BE2C (cell line): ENCODE data around the gene AMOTL2.

Source experiments
- DNase-seq: peaks from one replicate; pipeline ENCODE4 v3.0.0-alpha.2; 2020
- H3K27me3 ChIP-seq: fragments of 250-450 bp; sonication (Bioruptor Pico); 2 replicates; pipeline ENCODE4 v1.5.1; 2020; ENCODE audit warnings: mild to moderate bottlenecking
- H3K36me3 ChIP-seq: fragments of 250-450 bp; sonication (Bioruptor Pico); 2 replicates; pipeline ENCODE4 v1.5.1; 2020; ENCODE audit warnings: mild to moderate bottlenecking
- H3K4me1 ChIP-seq: fragments of 250-450 bp; sonication (Bioruptor Pico); 2 replicates; pipeline ENCODE4 v1.5.1; 2020
- H3K4me3 ChIP-seq: 2 replicates; pipeline ENCODE4 v1.5.1; 2011; ENCODE audit warnings: low read depth, low read length
- H3K9me3 ChIP-seq: fragments of 250-450 bp; sonication (Bioruptor Pico); 2 replicates; pipeline ENCODE4 v1.5.1; 2020
- CTCF ChIP-seq: IDR thresholded peaks from 2 replicates; pipeline ENCODE4 v1.5.1; 2012; ENCODE audit warnings: mild to moderate bottlenecking, low read depth, low read length

Gene AMOTL2

GRCh38 chr3:134311693-134312071 lies 62.6 kb downstream of the AMOTL2 start:
- Histone ChIP-seq H3K4me1 (no peaks in the 10 kb centered on the region), H3K36me3 (no peaks in the 10 kb centered on the region), H3K27me3 (no peaks in the 10 kb centered on the region), H3K9me3 (no peaks in the 10 kb centered on the region), H3K4me3 (no peak overlapping the region)
- no peak for TF ChIP-seq CTCF
- no peak for DNase-seq

GRCh38 chr3:134311265-134311664 lies 63.0 kb downstream of the AMOTL2 start:
- no peak for DNase-seq
- no peak overlapping the region for H3K4me3 ChIP-seq
- H3K36me3 ChIP-seq, result no peaks in the 10 kb centered on the region
- H3K27me3 ChIP-seq, result no peaks in the 10 kb centered on the region
- TF ChIP-seq CTCF, result no peak
- no peaks in the 10 kb centered on the region for H3K4me1 ChIP-seq
- no peaks in the 10 kb centered on the region for H3K9me3 ChIP-seq

GRCh38 chr3:134309987-134310700 lies 64.1 kb downstream of the AMOTL2 start:
- no peaks in the 10 kb centered on the region; the same call in 1 of the 2 replicates for H3K27me3 ChIP-seq
- TF ChIP-seq CTCF, result no peak
- no peaks in the 10 kb centered on the region for H3K36me3 ChIP-seq
- DNase-seq, result no peak
- H3K4me1 ChIP-seq, result no peaks in the 10 kb centered on the region
- H3K9me3 ChIP-seq, result no peaks in the 10 kb centered on the region
- no peak overlapping the region for H3K4me3 ChIP-seq

- Histone ChIP-seq H3K36me3 (no peaks in the 10 kb centered on the region), H3K9me3 (no peaks in the 10 kb centered on the region), H3K27me3 (no peaks in the 10 kb centered on the region; the same call in 1 of the 2 replicates), H3K4me1 (no peaks in the 10 kb centered on the region), H3K4me3 (peak overlapping the region; percentile 41; the same call in 1 of the 2 replicates)
- peak; percentile 69 for DNase-seq
- TF ChIP-seq CTCF, result peak; percentile 99
Observed at GRCh38 chr3:134308350-134308891, 65.8 kb downstream of the AMOTL2 start.

- H3K9me3 ChIP-seq, result no peaks in the 10 kb centered on the region; the same call in 1 of the 2 replicates
- TF ChIP-seq CTCF, result no peak
- no peaks in the 10 kb centered on the region for H3K36me3 ChIP-seq
- no peak for DNase-seq
- no peak overlapping the region for H3K4me3 ChIP-seq
- no peaks in the 10 kb centered on the region for H3K4me1 ChIP-seq
- no peaks in the 10 kb centered on the region; the same call in 1 of the 2 replicates for H3K27me3 ChIP-seq
Observed at GRCh38 chr3:134307425-134307824, 66.8 kb downstream of the AMOTL2 start.

GRCh38 chr3:134306320-134306719 lies 67.9 kb downstream of the AMOTL2 start:
- H3K4me1 ChIP-seq, result no peaks in the 10 kb centered on the region
- H3K4me3 ChIP-seq, result no peak overlapping the region
- no peaks in the 10 kb centered on the region; the same call in 1 of the 2 replicates for H3K27me3 ChIP-seq
- H3K9me3 ChIP-seq, result no peaks in the 10 kb centered on the region; the same call in 1 of the 2 replicates
- no peak for TF ChIP-seq CTCF
- DNase-seq, result no peak
- no peaks in the 10 kb centered on the region for H3K36me3 ChIP-seq
